K562 (cell line): ENCODE measurements around the gene EFNA1. TPM values are rescaled to one million over a fixed set of nuclear protein-coding genes. Genes with fewer than 3 reads are reported as not detected.

ENCODE experiments used
- ATAC-seq: fragments of 200-7000 bp; cut with Tn5 transposase; 3 replicates; pipeline ENCODE4 v1.9.1; 2020; ENCODE audit warnings: moderate library complexity
- BruUV-seq: library from RNA; stranded (reverse); fragments of 400-500 nt; replicated peaks from 2 replicates; lab custom pipeline; 2021; lab: Mats Ljungman, UMichigan
- CTCF ChIA-PET: fragments of 300-600 bp; formaldehyde crosslinking; extraction: SDS; loops from one replicate; lab custom pipeline; 2021; ENCODE audit warnings: low intra/inter-chr PET ratio; lab: Yijun Ruan, JAX
- POLR2A ChIA-PET: fragments of 300-600, 350-650 bp; sonication (Branson Sonifier 250); formaldehyde crosslinking; extraction: SDS; loops from one replicate; lab custom pipeline; 2021; ENCODE audit warnings: antibody characterized with exemption, inconsistent platforms; lab: Yijun Ruan, JAX
- DNase-seq, 4 experiments: peaks; one replicate each; pipeline versions ENCODE4 v3.0.0 to v3.0.0-alpha.2; 2011 to 2018; ENCODE audit warnings: low spot score in 3 of 4, mixed read lengths in 3 of 4; ENCODE audit errors: extremely low read depth in 1 of 4
- FAIRE-seq: peaks from 2 replicates; lab custom pipeline; 2011; peaks lifted over from hg19 to GRCh38; lab: Jason Lieb, UNC
- H2AFZ ChIP-seq: 2 replicates; pipeline ENCODE4 v1.6.0; 2011; ENCODE audit warnings: low read depth, low read length, control low read depth, inconsistent platforms
- H3K27ac ChIP-seq: fragments of 200-600 bp; 3 replicates; pipeline ENCODE4 v1.8.0; 2011; ENCODE audit warnings: low read depth, mild to moderate bottlenecking, control low read depth, inconsistent platforms, low read length, moderate library complexity, mixed read lengths; ENCODE audit errors: extremely low read depth
- H3K27me3 ChIP-seq, 2 experiments: fragments of 300-600 bp in 1 of 2; 2 replicates in 1 of 2; 3 replicates in 1 of 2; pipeline versions ENCODE4 v1.6.0 to v1.8.0; 2011; ENCODE audit warnings: inconsistent platforms in 2 of 2, low read length in 2 of 2, mild to moderate bottlenecking in 1 of 2, mixed read lengths in 1 of 2, moderate library complexity in 1 of 2; ENCODE audit not compliant: control insufficient read depth in 2 of 2, insufficient read depth in 2 of 2
- H3K36me3 ChIP-seq: fragments of 300-600 bp; 3 replicates; pipeline ENCODE4 v1.8.0; 2011; ENCODE audit warnings: mild to moderate bottlenecking, low read length, inconsistent platforms; ENCODE audit not compliant: control insufficient read depth, insufficient read depth
- H3K4me1 ChIP-seq, 2 experiments: fragments of 200-600 bp in 1 of 2; replicated peaks in 1 of 2; 2 replicates in 1 of 2; 3 replicates in 1 of 2; pipeline versions ENCODE4 v1.5.1 to v1.8.0; 2011; ENCODE audit warnings: inconsistent platforms in 2 of 2, low read length in 2 of 2, mild to moderate bottlenecking in 1 of 2, mixed read lengths in 1 of 2, moderate library complexity in 1 of 2; ENCODE audit not compliant: control insufficient read depth in 2 of 2, insufficient read depth in 2 of 2
- H3K4me2 ChIP-seq: 2 replicates; pipeline ENCODE4 v1.6.1; 2011; ENCODE audit warnings: low read length, control low read depth, inconsistent platforms, mixed read lengths; ENCODE audit not compliant: insufficient read depth
- H3K4me3 ChIP-seq: fragments of 200-600 bp; sonication (generic), shearing (Covaris generic); 2 replicates; pipeline ENCODE4 v1.5.1; 2016; ENCODE audit warnings: control low read depth, inconsistent platforms
- H3K79me2 ChIP-seq: fragments of 200-600 bp; 3 replicates; pipeline ENCODE4 v1.8.0; 2011; ENCODE audit warnings: low read length, inconsistent platforms; ENCODE audit not compliant: control insufficient read depth, insufficient read depth
- H3K9ac ChIP-seq, 2 experiments: 2 replicates each; pipeline versions ENCODE4 v1.6.0 to v1.6.1; 2011; ENCODE audit warnings: low read depth in 2 of 2, low read length in 2 of 2, control low read depth in 1 of 2, inconsistent platforms in 1 of 2, mild to moderate bottlenecking in 1 of 2, mixed read lengths in 1 of 2; ENCODE audit not compliant: insufficient read depth in 1 of 2
- H3K9me1 ChIP-seq: one replicate; pipeline ENCODE4 v1.6.0; 2011; ENCODE audit warnings: inconsistent platforms, mild to moderate bottlenecking, low read length, moderate library complexity; ENCODE audit not compliant: control insufficient read depth, insufficient read depth
- H3K9me3 ChIP-seq: replicated peaks from 2 replicates; pipeline ENCODE4 v1.5.1; 2011; ENCODE audit warnings: low read depth, low read length, inconsistent platforms; ENCODE audit not compliant: control insufficient read depth, insufficient read depth
- H4K20me1 ChIP-seq: replicated peaks from 2 replicates; pipeline ENCODE4 v1.6.1; 2011; ENCODE audit warnings: low read length, inconsistent platforms, mixed read lengths; ENCODE audit not compliant: control insufficient read depth, insufficient read depth
- CBX3 ChIP-seq, 2 experiments: IDR thresholded peaks; 1 replicate in 1 of 2; 2 replicates in 1 of 2; pipeline ENCODE4 v1.6.1; 2012; ENCODE audit warnings: inconsistent platforms in 2 of 2, low read length in 2 of 2, borderline replicate concordance in 1 of 2, control low read depth in 1 of 2
- EP400 ChIP-seq: fragments of 450-650 bp; IDR thresholded peaks from 2 replicates; pipeline ENCODE4 v1.6.1; 2017; ENCODE audit warnings: antibody characterized with exemption, mild to moderate bottlenecking, moderate library complexity
- FOXP1 ChIP-seq: sonication (generic); formaldehyde crosslinking; IDR thresholded peaks from 2 replicates; pipeline ENCODE4 v1.8.0; 2022; ENCODE audit warnings: mild to moderate bottlenecking, missing genetic modification reagents
- HSF4 ChIP-seq: fragments of 250-450 bp; sonication (Bioruptor Pico); IDR thresholded peaks from 2 replicates; pipeline ENCODE4 v2.1.2; 2022; ENCODE audit warnings: mild to moderate bottlenecking, moderate library complexity, borderline replicate concordance
- JUN ChIP-seq, 2 experiments: sonication (generic) in 1 of 2; formaldehyde crosslinking in 1 of 2; IDR thresholded peaks; 2 replicates each; pipeline versions ENCODE4 v1.6.1 to v1.8.0; 2012 to 2022; ENCODE audit warnings: borderline replicate concordance in 2 of 2, mild to moderate bottlenecking in 2 of 2, improper control_type of control experiment in 1 of 2, low read depth in 1 of 2, low read length in 1 of 2, missing genetic modification reagents in 1 of 2
- MTA2 ChIP-seq: fragments of 450-650 bp; IDR thresholded peaks from 2 replicates; pipeline ENCODE4 v1.6.1; 2016; ENCODE audit warnings: low read depth
- NFXL1 ChIP-seq: fragments of 450-650 bp; formaldehyde crosslinking; IDR thresholded peaks from 2 replicates; pipeline ENCODE4 v1.4.0; 2021; ENCODE audit warnings: mild to moderate bottlenecking
- RAD21 ChIP-seq, 2 experiments: fragments of 250-450 bp in 1 of 2; fragments of 450-650 bp in 1 of 2; sonication (Bioruptor Pico) in 1 of 2; formaldehyde crosslinking in 1 of 2; IDR thresholded peaks in 1 of 2; conservative IDR thresholded peaks in 1 of 2; 2 replicates each; pipeline versions ENCODE4 v1.4.0 to v1.8.0; 2020 to 2022; ENCODE audit warnings: mild to moderate bottlenecking in 2 of 2, moderate library complexity in 1 of 2
- SMARCA4 ChIP-seq: fragments of 450-650 bp; IDR thresholded peaks from 2 replicates; pipeline ENCODE4 v1.6.1; 2016
- SREBF1 ChIP-seq: fragments of 150-350 bp; IDR thresholded peaks from 2 replicates; pipeline ENCODE4 v1.6.1; 2014; ENCODE audit warnings: antibody characterized with exemption, low read depth, low read length, borderline replicate concordance
- ZNF41 ChIP-seq: fragments of 250-450 bp; sonication (Bioruptor Pico); conservative IDR thresholded peaks from 2 replicates; pipeline ENCODE4 v1.4.0; 2020; ENCODE audit warnings: mild to moderate bottlenecking
- ZNF76 ChIP-seq: fragments of 250-450 bp; sonication (Bioruptor Pico); IDR thresholded peaks from 2 replicates; pipeline ENCODE4 v1.4.0; 2020; ENCODE audit warnings: mild to moderate bottlenecking, moderate library complexity, borderline replicate concordance
- whole genome bisulfite sequencing: fragments of 100-300 bp; shearing (Covaris generic); methylation state at CpG from one replicate; pipeline ENCODE4 v1.1.6; 2016; ENCODE audit warnings: low coverage, mixed read lengths; ENCODE audit not compliant: insufficient coverage; ENCODE audit errors: missing lambda C conversion rate; 5-methylcytosine and 5-hydroxymethylcytosine counted together
- in situ Hi-C: fragments of 300-500 bp; cut with MboI; formaldehyde crosslinking; loops from 4 replicates; pipeline ENCODE4 v1.15.0; 2018; ENCODE audit warnings: inconsistent platforms, mixed read lengths
- intact Hi-C: fragments of 100-400 bp; cut with micrococcal nuclease; formaldehyde crosslinking; loops from 2 replicates; pipeline ENCODE4 v1.14.2; 2022
- polyA plus RNA-seq, 8 experiments: library from polyadenylated mRNA; depleted of rRNA in 4 of 8; stranded (reverse) in 5 of 8; unstranded in 3 of 8; fragments of >200 nt; fragmentation: Nextera tagmentation in 2 of 8; fragmentation: Illumina TruSeq in 1 of 8; extraction: Ambion mirVana in 2 of 8; extraction: Trizol in 1 of 8; gene quantifications; 2 replicates each; pipeline versions ENCODE4 v1.2.1 to v1.2.3, GENCODE V29; 2011 to 2014; ENCODE audit warnings: inconsistent platforms in 1 of 8, missing spikeins in 1 of 8
- total RNA-seq, 7 experiments: library from RNA; depleted of rRNA in 6 of 7; stranded (reverse); fragments of >200 nt in 6 of 7; fragmentation: Illumina TruSeq in 2 of 7; extraction: Trizol in 2 of 7; gene quantifications; 2 replicates each; pipeline versions ENCODE4 v1.2.1 to v1.2.3, GENCODE V29; 2011 to 2021; ENCODE audit warnings: low replicate concordance in 1 of 7
- TF ChIP-seq, protein P1 (sequence below): fragments of 450-650 bp; IDR thresholded peaks from 2 replicates; pipeline ENCODE4 v1.6.1; 2016; ENCODE audit warnings: mild to moderate bottlenecking
- TF ChIP-seq, protein P2 (sequence below): fragments of 450-650 bp; formaldehyde crosslinking; IDR thresholded peaks from 2 replicates; pipeline ENCODE4 v1.4.0; 2020; ENCODE audit warnings: mild to moderate bottlenecking
- TF ChIP-seq, protein P3 (sequence below): fragments of 250-450 bp; sonication (Bioruptor Pico); IDR thresholded peaks from 2 replicates; pipeline ENCODE4 v1.4.0; 2020; ENCODE audit warnings: mild to moderate bottlenecking

EFNA1 gene
- total and polyA plus RNA-seq, 9 of the 15 experiments (the other 6 are each of a cell fraction or from before 2014, with no cell fraction given) = 2.1 to 9.3 (median 3.0) TPM

DNA sequence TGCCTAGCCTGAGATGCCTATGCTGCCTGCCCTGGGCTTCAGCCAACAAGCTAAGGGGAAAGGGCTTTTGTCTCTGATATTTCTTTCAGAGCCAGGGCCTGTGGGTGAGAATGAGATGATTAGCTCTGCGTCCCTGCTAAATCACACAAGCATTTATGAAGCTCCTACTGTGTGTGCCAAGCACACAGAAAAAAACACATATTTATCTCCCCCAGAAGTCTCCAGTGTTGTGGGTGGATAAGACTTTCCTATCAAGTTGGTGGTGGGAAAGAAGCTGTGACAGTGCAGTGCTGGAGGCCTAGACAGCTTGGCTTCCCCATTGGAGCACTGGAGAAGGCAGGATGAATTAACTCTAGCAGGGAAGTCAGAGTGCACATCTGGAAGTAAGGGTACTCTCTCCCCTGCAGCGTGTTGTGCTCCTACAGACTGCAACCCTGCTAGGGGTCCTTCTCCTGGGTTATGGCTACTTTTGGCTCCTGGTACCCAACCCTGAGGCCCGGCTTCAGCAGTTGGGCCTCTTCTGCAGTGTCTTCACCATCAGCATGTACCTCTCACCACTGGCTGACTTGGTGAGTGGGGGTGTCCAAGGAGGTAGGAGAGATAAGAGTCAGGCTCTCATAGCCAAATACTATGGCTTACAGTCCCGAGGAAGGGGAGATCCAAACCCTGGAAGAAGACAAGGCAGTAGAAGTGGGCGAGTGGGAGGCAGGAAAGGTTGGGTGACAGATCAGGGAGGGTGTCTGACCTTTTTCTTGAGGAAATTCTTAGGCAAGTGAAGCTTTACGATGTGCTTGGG lies 9.7 kb downstream of the EFNA1 start:
- Histone ChIP-seq H3K4me3 (peak overlapping the region; percentile 82; the same call in 1 of the 2 replicates), H3K4me1 (peaks cover 41 to 67% of the 10 kb centered on the region in 2 experiments), H3K79me2 (peaks cover 51% of the 10 kb centered on the region), H3K9ac (peak overlapping the region; percentile 85 to 91), H3K36me3 (peaks cover 39% of the 10 kb centered on the region), H3K27ac (peak overlapping the region; percentile 70), H4K20me1 (no peaks in the 10 kb centered on the region), H2AFZ (no peak overlapping the region), H3K9me1 (no peaks in the 10 kb centered on the region), H3K4me2 (peak overlapping the region; percentile 84), H3K9me3 (peaks cover 7% of the 10 kb centered on the region; the same call in 1 of the 2 replicates), H3K27me3 (no peaks in the 10 kb centered on the region)
- FAIRE-seq = peak; percentile 92
- ATAC-seq = peak; percentile 29
- peak; percentile 56 to 86 (median 70) for DNase-seq
- no TSS peak for BruUV-seq
- 4% methylated on average over 6 of the region's 6 CpGs for WGBS
- intact Hi-C loops (no loop called here), in situ Hi-C loops (no loop called here)
- POLR2A ChIA-PET = interaction anchor here (0.6 to 1.9 kb wide), 12 partner anchors 9 to 574 kb away, joined by 3 to 5 read pairs (median 3); partner anchors contain the start of gene EFNA1
- CTCF ChIA-PET = no interaction called here
- TF ChIP-seq, protein P1, sequence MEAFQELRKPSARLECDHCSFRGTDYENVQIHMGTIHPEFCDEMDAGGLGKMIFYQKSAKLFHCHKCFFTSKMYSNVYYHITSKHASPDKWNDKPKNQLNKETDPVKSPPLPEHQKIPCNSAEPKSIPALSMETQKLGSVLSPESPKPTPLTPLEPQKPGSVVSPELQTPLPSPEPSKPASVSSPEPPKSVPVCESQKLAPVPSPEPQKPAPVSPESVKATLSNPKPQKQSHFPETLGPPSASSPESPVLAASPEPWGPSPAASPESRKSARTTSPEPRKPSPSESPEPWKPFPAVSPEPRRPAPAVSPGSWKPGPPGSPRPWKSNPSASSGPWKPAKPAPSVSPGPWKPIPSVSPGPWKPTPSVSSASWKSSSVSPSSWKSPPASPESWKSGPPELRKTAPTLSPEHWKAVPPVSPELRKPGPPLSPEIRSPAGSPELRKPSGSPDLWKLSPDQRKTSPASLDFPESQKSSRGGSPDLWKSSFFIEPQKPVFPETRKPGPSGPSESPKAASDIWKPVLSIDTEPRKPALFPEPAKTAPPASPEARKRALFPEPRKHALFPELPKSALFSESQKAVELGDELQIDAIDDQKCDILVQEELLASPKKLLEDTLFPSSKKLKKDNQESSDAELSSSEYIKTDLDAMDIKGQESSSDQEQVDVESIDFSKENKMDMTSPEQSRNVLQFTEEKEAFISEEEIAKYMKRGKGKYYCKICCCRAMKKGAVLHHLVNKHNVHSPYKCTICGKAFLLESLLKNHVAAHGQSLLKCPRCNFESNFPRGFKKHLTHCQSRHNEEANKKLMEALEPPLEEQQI = no peak
- TF ChIP-seq, protein P2, sequence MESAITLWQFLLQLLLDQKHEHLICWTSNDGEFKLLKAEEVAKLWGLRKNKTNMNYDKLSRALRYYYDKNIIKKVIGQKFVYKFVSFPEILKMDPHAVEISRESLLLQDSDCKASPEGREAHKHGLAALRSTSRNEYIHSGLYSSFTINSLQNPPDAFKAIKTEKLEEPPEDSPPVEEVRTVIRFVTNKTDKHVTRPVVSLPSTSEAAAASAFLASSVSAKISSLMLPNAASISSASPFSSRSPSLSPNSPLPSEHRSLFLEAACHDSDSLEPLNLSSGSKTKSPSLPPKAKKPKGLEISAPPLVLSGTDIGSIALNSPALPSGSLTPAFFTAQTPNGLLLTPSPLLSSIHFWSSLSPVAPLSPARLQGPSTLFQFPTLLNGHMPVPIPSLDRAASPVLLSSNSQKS (CRISPR knock-in tag) = no peak
- TF ChIP-seq MTA2 (peak; percentile 39; the same call in 1 of the 2 replicates), SREBF1 (no peak), NFXL1 (no peak), CBX3 (IDR thresholded peaks at IDR 0.05; ENCODE audit: borderline replicate concordance in 1 of 2, low read length in 2 of 2) (no peak), FOXP1 (no peak), HSF4 (CRISPR knock-in tag) (no peak), ZNF76 (CRISPR knock-in tag) (no peak), EP400 (no peak), SMARCA4 (peak; percentile 73), RAD21 (CRISPR knock-in tag; conservative IDR thresholded peaks at IDR 0.05 in 1 of 2, IDR thresholded peaks at IDR 0.05 in 1 of 2) (no peak), JUN (IDR thresholded peaks at IDR 0.05; ENCODE audit: borderline replicate concordance, low read depth, low read length) (peak; percentile 27; the same call in 1 of the 2 replicates), JUN (CRISPR knock-in tag; IDR thresholded peaks at IDR 0.05; ENCODE audit: borderline replicate concordance) (no peak), ZNF41 (CRISPR knock-in tag) (no peak)
- TF ChIP-seq, protein P3, sequence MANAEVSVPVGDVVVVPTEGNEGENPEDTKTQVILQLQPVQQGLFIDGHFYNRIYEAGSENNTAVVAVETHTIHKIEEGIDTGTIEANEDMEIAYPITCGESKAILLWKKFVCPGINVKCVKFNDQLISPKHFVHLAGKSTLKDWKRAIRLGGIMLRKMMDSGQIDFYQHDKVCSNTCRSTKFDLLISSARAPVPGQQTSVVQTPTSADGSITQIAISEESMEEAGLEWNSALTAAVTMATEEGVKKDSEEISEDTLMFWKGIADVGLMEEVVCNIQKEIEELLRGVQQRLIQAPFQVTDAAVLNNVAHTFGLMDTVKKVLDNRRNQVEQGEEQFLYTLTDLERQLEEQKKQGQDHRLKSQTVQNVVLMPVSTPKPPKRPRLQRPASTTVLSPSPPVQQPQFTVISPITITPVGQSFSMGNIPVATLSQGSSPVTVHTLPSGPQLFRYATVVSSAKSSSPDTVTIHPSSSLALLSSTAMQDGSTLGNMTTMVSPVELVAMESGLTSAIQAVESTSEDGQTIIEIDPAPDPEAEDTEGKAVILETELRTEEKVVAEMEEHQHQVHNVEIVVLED (CRISPR knock-in tag) = no peak
